Fibroblast of upper back skin (primary cell): ENCODE measurements around the gene ARHGAP20.

Source experiments
- DNase-seq: peaks from one replicate; pipeline ENCODE4 v3.0.0-alpha.2; 2013

ARHGAP20 gene

DNA sequence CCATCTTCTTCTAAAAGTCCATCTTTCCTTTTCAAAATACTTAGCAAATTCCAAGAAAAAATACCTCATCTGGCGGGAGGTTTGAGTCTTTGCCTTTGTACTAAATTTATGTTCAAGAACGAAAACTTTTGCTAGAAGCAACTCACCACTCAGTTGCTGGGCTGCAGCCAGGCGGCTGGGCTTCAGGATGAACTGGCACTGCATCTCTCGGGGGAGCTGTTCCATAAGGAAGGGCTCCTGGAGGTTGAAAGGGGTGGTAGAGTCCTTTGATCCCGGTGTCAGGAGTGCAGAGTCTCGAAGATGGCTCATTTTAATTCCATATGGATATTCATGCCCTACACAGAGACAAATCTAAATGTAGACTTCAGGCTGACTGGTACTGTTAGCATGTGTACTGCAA is 105.8 kb downstream of the ARHGAP20 start:
- DNase-seq, result no peak

DNA sequence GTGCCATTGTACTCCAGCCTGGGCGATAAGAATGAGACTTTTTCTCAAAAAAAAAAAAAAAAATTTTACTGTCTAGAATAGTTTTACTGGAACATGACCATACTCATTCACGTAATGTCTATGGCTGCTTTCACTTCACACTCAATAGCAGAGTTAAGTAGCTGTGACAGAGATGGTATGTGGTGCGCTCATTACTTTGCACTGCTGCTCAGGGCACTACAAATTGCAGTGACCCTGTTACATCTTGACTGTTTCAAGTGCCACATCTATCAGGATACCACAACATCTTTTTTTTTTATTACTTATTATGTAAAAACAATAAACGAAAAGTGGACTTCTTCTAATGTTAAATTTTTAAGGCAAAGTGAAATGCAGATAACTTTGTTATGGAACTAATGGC is 110.3 kb downstream of the ARHGAP20 start:
- no peak for DNase-seq

DNA sequence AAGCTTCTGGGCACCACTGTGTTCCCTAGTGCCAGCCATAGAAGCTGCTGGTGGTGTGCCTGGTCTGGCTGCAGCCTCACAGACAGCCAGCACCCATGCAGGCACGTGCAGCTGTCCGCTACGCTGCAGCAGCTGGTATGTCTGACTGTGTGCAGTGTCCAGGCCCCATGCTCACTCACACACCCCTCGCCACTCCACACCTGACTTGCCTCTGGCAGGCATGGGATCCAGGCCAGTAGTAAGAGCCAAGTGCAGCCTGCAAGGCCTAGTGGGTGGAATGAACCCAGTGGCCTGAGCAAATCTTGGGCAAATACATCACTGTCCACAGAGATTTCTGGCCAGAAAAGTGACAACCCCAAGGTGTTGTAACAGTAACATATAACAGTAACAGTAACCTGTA is 111.9 kb downstream of the ARHGAP20 start:
- no peak for DNase-seq

DNA sequence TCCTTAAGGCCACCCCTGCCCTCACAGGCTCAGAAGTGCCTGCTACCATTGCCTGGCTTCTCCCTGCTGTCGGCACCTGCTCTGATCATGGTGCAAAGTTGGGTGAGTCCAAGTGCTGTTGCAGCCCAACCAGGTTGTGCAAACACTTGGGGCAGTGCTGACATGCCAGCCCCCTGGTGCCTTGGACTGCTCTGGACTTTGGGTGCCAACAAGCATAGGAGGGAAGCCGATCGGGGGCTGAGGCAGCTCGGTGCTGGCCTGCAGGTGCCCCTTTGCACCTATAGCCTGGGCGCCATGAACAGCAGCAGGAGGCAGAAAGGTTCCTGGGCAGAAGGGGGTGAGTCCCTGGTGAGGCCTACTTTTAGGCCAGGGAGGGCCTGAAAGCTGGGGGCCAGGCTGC is 113.0 kb downstream of the ARHGAP20 start:
- DNase-seq, result no peak

DNA sequence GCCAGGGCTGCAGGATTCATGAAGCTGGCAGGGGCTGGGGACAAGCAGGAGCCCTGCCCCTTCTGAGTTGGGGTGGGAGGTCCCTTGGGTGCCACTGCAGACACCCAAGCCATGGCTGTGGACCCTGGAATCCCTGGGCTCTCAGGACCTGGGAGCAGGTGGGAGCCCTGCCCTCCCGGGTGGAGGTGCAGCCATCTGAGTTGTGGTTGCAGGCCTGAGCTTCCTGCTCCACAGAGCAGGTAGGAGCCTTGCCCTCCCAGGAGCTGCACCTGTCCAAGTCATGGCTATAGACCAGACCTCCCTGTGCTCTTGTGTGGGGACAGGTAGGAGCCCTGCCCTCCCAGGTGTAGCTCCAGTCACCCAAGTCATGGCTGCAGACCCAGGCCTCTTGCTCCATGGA is 113.5 kb downstream of the ARHGAP20 start:
- DNase-seq, result no peak

DNA sequence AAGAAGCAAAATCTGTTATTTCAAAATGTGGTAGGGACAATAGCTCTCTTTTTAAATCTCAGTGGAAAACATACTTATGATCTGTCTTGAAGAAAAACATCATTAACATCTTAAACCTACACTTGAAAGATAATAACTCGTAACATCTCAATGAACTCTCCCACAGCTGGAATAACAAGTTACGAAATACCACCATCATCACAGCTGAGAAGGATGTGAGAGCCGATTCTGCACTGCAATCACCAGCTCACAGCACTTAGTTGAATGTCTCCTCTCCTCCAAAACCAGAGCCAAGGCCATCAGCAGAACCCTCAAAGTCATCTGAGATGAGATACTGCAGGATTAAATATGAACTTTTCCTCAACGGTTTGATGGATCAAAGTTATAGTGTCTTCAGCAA is 124.3 kb downstream of the ARHGAP20 start:
- DNase-seq, result no peak

DNA sequence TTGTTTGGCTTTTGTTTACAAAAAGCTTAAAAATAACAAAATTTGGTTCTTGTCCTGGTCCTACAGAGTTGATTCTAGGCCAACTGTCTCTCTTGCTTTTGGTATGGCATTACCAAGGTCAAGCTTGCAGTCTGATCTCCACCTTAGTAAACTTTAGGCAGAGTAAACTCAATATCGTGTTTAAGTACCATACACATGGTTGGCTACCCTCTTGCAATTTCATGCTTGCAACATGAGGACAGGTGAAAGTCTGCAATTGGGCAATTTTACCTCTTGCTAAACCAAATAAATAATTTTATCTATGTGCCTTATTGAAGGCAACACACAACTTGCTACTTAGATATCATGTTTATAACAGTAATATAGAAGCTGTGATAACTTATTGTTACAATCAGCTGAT is 125.1 kb downstream of the ARHGAP20 start:
- no peak for DNase-seq

DNA sequence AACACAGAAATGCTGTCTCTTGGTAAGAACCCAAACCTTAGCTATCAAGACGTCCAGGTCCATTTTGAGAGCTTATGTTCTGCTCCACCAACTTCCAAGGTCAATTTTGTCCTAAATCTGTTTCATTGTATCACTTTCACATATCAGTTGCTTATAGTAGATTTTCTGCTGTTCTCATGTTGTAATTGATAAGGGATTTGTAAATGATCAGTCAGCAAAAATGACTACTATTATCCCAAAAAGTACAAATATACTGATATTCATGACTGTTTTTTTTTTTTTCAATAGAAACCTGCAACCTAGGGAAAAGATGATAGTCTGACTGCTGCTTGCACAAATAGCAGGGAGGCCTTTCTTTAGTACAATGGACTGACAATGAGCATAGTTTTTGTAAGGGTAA is 128.1 kb downstream of the ARHGAP20 start:
- no peak for DNase-seq

DNA sequence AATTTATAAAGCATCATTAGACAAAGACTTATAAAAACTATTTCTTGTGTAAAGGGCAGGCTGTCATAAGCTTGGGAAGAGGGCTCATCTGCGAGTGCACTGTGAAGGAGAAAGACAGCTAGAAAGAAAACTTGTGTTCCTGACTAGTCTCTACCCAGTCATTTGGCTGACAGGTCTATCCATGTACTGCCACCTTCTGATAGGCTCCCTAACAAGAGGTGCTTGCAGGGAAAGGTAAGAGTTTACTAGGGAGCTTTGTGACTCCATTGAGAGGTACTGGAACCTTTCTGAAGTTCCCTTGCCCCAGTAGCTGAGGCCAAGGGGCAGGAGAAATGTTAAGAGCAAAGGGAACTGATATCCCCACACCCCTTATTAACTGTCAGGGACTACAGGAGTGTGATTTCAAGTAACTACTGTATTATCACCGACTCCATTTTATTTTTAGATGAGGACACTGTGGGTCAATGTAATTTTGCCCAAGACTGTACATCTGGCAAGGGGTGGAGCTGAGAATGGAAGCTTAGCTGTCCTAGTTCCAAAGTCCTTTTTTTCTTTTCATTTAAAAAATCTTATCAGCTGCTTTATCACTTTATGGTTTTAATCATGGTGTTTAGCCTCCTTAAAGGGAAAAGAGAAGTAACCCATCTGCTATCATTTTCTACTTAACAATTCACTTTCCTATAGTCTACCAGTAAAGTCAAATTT is 129.4 kb downstream of the ARHGAP20 start:
- no peak for DNase-seq

DNA sequence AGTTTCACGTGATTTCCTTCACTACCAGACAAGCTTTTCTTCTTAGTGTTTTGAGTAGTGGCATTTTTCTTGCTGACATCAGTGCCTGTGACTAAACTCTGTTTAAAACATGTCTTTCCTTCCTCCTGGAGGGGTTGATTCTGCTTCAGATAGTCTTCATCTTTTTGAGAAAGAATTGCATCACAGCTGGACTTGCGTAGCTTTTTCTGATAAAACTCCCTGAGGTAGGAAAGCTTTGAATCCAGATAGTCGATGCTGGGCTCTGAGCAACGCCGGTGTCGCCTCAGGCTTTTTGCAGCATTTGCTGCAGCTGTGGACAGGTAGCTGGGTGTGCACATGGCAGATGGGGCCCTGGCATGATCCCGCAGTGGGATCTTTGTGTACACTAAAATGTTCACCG is 131.7 kb downstream of the ARHGAP20 start:
- DNase-seq, result no peak

DNA sequence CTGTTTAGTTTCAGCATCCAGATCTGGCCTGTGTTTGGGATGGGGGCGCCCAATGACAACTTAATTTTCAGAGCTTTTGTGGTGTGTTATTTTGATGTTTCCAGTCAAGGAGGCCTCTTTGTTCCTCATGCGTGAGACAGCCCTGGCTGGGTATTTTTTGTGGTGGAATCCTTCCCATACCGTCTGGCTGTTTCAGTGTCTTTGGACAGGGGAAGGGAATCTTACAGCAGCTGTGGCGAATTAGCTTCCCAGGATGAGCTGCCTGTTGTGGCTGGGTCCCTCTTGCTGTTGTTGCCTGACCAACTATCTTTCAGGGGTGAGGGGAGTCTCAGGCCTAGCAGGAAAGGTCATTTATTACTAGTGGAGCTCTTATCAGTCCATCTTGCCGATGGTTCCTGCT is 138.8 kb downstream of the ARHGAP20 start:
- peak; percentile 14 for DNase-seq

DNA sequence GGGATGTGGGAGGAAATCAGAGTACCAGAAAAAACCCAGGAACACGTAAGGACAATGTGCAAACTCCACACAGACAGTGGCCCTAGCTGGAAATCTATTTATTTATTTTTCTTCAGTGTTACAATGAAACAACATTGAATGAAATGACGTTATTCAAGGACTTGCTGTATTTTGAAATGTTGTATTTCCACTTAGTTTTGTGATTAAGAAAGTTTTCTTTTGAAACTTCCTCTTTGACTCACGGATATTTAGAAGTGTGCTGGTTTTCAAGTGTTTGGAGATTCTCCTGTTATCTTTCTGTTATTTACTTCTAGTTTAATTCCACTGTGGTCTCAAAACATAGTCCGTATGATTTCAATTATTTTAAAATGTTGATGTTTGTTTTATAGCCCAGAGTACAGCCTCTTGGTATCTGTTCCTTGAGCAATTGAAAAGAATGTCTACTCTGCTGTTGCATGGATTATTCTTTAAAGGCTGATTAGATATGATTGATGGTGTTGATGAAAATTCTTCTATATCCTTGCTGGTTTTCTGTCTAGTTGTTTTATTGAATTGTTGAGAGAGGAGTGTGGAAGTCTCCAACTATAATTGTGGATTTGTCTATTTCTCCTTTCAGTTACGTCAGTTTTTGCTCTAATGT is 141.0 kb downstream of the ARHGAP20 start:
- no peak for DNase-seq

DNA sequence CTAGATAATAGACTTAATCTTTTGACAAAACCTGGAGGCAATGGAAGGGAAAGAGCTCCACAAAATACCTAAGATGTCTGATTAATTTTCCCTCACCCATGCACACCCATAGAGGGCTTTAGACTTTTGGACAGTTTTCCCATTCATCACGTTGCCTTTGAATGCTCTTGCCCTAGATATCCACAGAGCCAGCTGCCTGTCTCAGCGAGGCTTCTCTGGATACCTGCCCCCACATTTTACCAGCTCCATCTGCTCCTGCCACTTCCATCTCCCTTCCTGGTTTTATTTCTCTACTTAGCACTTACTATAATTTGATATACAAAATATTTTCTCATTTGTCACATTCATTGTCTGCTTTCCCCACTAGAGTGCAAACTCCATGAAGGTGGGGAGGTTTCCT is 145.7 kb downstream of the ARHGAP20 start:
- no peak for DNase-seq

DNA sequence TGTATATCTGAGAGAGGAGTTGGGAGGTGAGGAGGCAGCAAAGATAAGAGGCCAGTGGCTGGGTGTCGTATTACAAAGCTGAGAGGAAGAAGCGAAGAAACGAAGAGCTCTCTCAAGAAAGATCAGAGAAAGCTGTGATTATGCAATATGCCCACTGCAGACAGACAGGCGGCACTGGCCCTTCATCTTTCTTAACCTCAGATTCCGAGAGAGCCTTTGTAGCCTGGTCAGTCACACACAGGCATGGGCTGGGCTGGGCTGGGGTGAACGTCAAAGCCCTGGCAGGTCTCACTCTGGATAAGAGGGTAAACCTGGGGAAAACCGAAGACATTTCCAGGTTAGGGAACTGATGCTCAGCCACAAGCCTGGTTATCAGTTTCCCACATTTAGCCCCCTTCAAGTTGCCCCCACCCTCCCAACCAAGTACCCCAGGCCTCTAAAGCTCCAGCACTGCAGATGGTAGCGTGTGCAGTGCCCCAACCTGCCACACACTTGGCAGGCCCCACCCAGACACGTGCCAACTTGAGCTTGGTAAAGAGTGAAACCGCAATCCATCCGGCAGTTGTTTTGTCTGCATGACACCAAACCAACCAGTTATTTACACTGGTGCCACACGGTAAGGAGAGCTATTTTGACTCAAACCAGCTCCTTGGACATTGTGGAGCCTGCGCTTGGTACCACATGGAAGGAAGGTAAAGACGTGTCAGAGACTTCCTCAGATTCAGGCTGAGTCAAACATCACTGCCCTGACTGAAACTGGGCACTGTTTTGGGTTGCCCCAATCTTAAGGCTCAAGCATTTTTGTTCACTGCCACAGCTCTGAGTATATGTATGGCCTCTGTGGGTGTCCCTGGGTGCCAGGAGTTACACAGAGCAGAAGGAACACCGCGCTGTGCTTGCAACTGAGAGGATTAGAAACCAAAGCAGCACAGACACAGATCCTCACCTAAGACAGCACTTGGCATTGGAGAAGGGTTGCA is 146.6 kb downstream of the ARHGAP20 start:
- DNase-seq, result peak; percentile 33

DNA sequence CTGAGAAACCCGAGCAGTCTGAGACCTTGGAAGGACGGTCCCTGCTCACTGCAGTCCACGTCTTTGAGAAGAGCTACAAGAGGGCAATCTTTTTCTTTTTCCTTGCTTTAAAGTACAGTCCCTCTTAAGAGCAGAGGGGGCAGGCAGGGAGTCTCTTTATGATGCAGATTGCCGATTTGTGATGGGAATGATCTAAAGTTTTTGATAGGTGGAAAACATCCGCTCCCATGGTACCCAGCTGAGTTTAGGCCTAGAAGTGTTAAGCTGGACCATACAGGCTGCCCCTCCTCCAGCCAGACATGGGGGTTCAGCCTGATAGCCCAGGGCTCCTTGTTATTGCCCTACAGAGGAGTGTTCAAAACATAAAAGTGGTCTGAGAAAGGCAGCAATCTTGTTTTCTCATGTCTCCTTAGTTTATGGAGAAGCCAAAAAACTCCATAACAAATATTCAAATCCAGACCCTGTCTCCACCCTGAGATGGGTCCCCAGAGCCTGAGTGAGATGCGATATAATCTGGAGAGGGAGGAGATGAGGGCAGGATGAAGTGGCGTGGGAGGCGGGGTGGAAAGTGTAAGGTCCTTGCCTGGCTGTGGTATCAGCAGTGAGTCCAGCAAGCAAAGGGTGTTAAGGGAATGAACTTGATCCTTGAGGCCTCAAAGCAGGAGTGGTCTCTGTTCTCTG is 147.4 kb downstream of the ARHGAP20 start:
- DNase-seq, result no peak

DNA sequence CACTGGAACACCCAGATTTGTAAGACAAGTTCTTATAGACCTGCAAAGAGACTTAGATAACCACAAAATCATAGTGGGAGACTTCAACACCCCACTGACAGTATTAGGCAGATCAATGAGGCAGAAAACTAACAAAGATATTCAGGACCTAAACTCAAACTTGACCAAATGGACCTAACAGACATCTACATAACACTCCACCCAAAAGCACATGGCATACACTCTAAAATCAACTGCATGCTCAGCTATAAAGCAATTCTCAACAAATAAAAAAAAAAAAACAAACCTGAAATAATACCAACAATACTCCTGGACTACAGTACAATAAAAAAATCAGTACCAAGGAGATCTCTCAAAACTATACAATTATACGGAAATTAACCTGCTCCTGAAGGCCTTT is 167.5 kb downstream of the ARHGAP20 start:
- no peak for DNase-seq

DNA sequence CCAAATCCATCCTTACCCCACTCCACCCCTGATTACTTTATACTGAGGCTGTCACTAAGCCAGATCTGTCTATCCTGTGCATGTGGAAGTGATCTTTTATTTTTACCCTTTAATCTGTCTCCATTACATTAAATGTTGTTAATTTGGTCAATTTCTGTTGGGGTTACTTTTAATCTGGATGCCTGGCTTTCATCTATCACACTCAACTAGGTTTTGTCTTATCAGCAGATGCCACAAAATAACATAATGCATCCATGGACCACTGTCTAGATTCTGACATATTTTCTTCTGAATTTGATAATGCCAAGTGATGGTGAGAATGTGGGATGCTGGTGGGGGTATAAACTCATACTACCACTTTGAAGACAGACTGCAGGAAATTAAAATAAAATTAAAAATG is 174.1 kb downstream of the ARHGAP20 start:
- DNase-seq, result no peak

DNA sequence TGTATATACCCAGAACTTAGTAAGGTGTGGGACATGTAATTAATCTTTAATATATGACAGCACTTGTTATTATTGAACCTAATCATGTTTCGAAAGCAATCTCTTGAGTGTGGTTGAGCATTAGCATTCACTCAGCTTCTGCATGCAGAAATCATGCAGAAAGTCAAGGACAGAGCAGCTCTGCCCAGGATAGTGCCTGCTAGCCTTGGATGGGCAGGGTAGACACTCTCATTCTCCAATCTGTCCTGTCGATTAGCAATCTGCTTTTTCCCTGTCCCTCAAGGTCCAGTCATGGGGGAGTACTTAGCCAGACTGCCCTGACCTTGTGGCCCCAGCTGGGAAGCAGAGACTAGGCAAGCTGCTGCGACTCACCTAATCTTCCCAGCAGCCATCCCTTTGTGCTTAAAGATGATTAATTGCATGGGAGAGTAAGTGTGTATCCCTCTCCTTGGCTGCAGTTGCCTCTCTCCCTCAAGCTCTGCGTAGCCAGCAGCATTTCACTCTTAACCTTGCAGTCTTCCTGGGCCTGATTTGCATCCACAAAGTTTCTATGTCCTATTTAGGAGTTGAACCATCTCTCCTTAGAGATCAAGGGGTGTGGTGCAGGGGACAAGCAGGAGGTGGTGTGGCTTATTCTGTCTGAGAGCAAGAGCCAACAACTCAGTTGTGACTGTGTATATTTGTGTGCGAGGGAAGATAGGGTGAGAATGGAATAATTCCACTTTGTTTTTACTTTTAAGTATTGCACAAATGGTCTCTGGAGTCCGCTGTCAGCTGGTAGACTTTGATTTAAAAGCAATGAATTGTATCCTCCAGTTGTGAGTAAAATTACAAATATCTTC is 181.1 kb downstream of the ARHGAP20 start:
- no peak for DNase-seq

DNA sequence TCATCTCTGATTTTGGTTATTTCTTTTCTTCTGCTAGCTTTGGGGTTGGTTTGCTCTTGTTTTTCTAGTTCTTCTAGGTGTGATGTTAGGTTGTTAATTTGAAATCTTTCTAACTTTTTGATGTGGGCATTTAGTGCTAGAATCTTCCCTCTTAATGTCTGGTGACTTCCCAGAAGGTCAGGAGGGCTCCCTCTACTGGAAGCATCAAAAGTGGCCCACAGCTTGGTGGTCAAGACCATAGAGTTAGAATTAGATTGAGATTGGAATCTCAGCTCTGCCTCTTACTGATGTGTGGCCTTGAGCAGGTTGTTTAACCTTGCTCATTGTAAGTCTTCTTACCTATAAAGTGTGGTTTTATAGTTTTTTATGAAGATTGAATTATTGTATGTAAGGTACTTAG is 183.2 kb downstream of the ARHGAP20 start:
- DNase-seq, result no peak

DNA sequence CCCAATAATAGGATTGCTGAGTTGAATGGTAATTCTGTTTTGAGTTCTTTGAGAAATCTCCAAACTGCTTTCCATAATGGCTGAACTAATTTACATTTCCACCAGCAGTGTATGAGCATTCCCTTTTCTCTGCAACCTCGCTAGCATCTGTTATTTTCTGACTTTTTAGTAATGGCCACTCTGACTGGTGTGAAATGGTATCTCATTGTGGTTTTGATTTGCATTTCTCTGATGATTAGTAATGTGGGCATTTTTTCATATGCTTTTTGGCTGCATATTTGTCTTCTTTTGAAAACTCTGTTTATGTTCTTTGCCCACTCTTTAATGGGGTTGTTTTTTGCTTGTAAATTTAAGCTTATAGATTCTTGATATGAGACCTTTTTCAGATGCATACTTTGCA is 185.1 kb downstream of the ARHGAP20 start:
- peak; percentile 30 for DNase-seq
